HG03060 (cell line): Measurements from ENCODE around the gene CPN2.

ENCODE experiments used
- ATAC-seq: cut with Tn5 transposase; IDR thresholded peaks from one replicate; pipeline ENCODE4 v1.9.1; 2021; ENCODE audit warnings: low read depth, moderate number of reproducible peaks; ENCODE audit not compliant: unreplicated experiment

The CPN2 gene

GRCh38 chr3:194351080-194351672 is at the start of gene CPN2:
Gene CPN2, minus strand, starts transcription at chr3:194351328. Its CDS starts 8,626 bp downstream, at chr3:194342702.
- no peak for ATAC-seq

- ATAC-seq = no peak
Observed at GRCh38 chr3:194399874-194400411, 48.8 kb upstream of the CPN2 start.

- ATAC-seq = no peak
Observed at GRCh38 chr3:194399166-194399565, 48.0 kb upstream of the CPN2 start, which contains the start of gene GP5. Gene GP5, minus strand, starts transcription at chr3:194399266. Its CDS starts 984 bp downstream, at chr3:194398282.

DNA sequence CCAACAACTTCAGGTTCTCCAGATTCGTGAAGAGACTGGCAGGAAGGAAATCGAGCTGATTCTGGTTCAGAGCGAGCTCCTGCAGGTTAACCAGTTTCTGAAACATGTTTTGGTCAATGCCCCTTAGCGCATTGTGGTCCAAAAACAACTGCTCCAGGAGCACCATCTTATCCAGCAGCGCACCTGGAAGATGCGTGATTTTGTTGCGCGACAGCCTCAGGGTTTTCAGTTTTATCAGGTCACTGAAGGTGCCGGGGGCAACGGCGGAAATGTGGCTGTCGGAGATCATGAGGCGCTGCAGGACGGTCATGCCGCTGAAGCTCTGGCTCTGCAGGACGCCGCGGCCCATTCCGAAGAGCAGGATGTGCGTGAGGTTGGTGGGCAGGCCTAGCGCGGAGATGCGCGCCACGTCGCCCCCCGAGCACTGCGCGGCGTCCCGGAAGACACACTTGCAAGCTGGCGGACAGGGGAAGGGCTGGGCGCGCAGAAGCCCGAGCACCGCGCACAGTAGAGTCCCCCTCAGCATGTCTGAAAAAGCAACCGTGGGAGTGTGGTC is 46.7 kb upstream of the CPN2 start:
- no peak for ATAC-seq

DNA sequence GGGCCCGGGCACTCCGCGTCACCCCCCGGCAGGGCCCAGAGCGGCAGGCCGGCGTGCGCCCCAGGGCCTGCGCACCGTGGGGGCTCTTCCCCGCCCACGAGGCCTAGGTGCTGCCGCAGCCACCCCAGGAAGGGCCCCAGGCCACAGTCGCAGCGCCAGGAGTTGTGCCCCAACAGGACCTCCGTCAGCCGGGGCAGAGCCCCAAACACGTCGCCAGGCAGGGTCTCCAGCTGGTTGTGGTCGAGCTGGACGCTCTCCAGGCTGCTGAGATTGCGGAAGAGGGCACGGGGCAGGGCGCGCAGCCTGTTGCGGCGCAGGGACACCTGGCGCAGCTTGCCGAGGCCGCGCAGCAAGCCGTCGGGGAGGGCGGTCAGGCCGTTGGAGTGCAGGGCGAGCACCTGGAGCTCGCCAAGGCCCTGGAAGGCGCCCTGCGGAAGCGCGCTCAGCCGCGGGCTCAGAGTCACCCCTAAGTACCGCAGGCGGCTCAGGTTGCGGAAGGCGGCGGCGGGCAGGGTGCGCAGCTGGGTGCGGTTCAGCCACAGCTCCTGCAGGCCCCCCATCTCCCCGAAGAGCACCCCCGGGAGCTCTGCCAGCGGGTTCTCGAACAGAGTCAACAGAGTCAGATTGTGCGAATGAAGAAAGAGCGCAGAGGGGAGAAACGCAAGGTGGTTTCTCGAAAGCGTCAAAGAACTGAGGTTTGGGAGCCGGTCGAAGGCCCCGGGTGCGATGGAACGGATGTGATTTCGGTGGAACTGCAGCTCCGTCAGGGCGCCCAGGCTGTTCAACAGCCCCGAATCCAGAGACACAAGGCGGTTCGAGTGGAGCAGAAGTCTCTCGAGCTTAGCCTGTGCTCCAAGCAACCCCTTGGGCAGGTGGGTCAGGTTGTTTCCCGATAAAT is 46.0 kb upstream of the CPN2 start:
- ATAC-seq = no peak

- no peak for ATAC-seq
Observed at GRCh38 chr3:194396539-194396858, 45.4 kb upstream of the CPN2 start.

DNA sequence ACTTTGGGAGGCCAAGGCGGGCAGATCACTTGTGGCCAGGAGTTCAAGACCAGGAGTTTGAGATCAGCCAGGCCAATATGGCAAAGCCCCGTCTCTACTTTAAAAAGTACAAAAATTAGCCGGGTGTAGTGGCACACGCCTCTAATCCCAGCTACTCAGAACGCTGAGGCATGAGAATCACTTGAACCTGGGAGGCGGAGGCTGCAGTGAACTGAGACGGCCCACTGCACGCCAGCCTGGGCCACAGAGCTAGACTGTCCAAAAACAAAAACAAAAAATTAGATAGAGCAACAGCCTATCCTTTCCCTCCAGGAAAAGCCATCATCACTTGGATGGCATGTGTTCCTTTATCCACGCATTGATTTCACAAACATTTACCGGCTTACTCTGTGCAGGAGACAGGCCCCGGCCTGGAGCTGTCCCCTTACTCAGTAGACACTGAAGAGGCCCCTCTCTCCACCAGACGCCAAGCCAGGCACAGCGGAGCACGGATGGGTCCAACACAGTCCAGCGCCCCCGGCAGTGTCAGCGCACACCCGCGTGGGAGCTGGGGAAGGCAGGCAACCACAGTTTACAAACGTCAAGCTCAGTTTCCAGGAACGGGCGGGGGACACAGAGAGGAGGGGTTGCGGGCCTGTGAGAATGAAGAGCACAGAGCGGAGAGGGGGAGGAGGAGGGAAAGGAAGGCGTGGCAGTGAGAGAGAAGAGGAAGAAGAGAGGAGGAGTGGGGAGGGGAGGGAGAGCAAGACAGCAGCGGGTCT is 44.8 kb upstream of the CPN2 start:
- ATAC-seq = no peak

GRCh38 chr3:194395212-194395611 is 44.1 kb upstream of the CPN2 start:
- ATAC-seq = no peak

DNA sequence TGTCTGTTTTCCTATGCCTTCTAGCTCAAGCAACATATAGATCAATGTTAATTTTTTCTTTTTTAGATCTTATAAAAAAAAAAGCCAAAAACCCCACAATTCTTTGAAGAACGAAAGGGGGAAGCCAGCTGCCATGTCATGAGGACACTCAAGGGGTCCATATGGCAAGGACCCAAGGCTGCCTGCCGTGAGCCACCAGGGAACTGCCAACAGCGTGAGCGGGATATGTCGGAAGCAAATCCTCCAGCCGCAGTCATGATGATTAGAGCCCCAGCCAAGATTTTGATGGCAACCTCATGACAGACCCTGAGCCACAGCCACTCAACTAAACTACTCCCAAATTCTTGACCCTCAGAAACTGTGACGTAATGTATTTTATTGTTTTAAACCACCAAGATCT is 41.4 kb upstream of the CPN2 start:
- ATAC-seq = no peak

DNA sequence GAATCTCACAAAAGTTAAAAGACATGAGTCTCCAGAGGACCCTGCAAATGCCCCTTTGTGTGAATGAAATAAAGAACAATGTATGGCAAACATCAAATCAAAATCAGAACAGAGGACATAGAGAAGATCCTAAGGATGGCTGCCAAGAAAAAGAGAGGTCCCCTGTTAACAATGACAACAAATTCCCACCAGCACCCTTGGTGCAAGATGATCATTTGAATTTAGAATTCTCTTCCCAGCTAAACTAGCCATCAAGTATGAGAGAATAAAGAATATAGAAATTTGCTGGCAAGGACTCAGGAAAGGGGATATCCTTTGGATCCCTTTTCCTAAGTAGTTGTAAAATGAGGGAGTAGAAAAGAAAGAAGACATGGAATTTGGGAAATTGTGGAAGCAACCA is 39.7 kb upstream of the CPN2 start:
- ATAC-seq = no peak

- ATAC-seq = no peak
Observed at GRCh38 chr3:194389269-194389668, 38.1 kb upstream of the CPN2 start.

GRCh38 chr3:194387926-194388418 is 36.8 kb upstream of the CPN2 start:
- ATAC-seq = no peak

GRCh38 chr3:194387276-194387675 is 36.1 kb upstream of the CPN2 start:
- no peak for ATAC-seq

DNA sequence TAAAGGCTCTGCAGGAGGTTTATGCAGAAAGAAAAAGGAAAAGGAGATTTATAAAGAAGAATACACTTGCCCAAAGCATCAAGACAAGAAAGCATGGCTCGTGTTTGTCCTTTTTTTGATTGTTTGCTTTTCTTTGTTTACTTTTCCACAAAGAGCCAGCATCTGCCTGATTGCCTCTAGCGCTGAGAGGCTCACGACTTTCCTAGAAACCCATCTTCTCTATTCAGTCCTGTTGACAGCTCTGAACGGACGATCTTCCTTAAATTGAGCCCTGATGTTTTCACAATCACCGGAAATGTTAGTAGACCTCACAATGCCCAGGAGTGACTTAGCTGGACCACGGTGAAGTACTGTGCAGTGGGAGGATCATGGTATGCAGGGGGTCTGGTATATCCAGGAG is 35.5 kb upstream of the CPN2 start:
- no peak for ATAC-seq

DNA sequence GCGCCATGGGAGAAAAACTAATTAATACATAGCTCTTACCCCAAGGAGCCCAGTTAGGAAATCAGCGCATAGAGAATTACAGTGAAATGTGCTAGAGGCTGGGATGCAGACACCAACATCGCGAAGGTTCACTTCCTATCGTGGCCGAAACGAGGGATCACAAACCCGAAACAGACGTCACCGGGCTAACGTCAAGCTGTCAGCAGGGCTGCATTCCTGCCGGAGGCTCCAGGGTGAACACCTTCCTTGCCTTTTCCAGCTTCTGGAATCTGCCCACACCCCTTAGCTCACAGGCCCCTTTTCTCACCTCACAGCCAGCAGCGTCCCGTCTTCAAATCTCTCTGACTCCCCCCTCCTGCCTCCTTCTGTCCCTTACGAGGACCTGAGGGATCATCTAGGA is 34.9 kb upstream of the CPN2 start:
- no peak for ATAC-seq

DNA sequence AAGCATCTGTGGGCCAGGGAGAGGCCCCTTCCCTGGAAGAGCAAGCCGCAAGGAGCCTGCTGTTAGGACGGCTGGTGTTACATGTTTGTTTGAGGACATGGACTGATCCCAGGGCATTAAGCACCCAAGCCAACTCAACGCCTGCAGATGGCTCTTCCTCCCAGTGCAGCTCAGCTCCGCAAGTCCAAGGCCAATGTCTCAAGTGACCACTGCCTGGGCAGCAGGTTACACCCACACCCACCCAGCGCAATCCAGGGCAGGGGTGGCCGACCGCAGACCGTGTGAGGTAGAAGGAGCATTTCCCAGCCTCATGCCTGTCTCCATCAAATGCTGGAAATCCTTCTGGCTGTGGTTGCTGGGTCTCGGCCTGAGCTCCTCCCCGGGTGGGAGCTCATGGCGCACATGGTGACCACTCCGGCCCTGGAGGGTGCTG is 33.5 kb upstream of the CPN2 start:
- ATAC-seq = no peak

- ATAC-seq = no peak
Observed at GRCh38 chr3:194384156-194384555, 33.0 kb upstream of the CPN2 start.

DNA sequence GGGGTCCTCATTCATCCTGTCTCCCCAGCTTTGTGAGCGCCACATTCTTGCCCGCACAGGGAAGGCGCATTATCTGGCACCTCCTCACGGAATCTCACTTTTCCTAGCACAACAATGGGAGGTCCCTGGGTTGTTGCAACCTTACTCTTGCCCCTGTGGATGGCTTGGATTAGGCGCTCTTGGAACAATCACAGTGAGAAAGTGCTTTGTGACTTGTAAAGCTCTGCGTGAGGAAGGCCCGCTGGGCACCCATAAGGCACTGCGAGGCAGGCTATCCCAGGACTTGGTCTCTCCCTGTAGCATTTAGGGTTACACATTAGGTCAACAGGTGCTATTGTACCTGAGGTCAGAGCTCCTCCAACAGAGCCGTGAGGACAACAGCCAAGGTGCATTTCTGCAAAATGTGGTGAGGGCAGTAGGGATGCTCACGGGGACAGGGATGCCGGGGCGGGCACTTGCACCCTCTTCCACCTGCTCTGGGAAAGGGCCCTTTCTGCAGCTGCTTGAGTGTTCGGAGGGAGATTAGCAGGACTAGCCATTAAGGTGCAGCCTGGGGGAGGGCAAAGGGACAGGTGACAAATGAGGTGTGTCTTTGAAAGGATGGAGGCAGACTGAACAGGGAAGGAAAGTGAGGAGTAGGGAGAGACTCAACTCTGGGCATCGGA is 32.3 kb upstream of the CPN2 start:
- ATAC-seq = no peak

- no peak for ATAC-seq
Observed at GRCh38 chr3:194382892-194383223, 31.7 kb upstream of the CPN2 start.

- ATAC-seq = no peak
Observed at GRCh38 chr3:194382196-194382891, 31.2 kb upstream of the CPN2 start.
